ENCODE results near the gene ZSCAN20.

ZSCAN20 gene

DNA sequence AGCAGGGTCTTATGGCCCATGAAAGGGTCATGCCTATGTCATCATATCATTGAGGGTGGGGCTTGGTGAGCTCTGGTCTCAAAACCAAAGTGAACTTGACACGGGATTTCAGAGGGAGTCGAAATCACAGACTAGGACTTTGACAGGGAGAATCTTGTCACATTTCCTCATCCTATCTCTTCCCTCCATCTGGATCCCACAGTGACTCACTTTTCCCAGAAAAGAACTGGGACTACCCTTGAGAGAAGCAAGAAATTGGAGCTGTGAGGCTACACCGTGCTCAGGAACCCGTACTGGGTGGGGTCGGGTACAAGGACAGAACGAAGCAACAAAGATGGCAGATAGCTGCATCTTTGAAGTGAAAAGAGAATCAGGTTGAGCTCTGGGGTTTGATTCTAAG lies 69.5 kb downstream of the ZSCAN20 start:
- H3K4me2 ChIP-seq (ENCODE audit: low read depth, low read length, poor library complexity, severe bottlenecking) = no peak overlapping the region

More for the DNA sequence above, 69.5 kb downstream of the ZSCAN20 start:
- no peak overlapping the region for H2AFZ ChIP-seq (ENCODE audit: low read length)
- no peaks in the 10 kb centered on the region for H3K36me3 ChIP-seq (ENCODE audit: insufficient read depth, low read length)
- no peaks in the 10 kb centered on the region for H4K20me1 ChIP-seq (ENCODE audit: insufficient read depth, low read length, poor library complexity, severe bottlenecking)
- H3K9me2 ChIP-seq (replicated peaks; ENCODE audit: low read depth, low read length) = no peaks in the 10 kb centered on the region
- H3K9ac ChIP-seq (ENCODE audit: low read depth, low read length, poor library complexity, severe bottlenecking) = no peak overlapping the region
- H3K27me3 ChIP-seq (ENCODE audit: insufficient read depth, low read length, poor library complexity, severe bottlenecking) = no peaks in the 10 kb centered on the region
- H3F3A ChIP-seq (ENCODE audit: low read depth) = no peaks in the 10 kb centered on the region
- no peak for TF ChIP-seq EZH2phosphoT487 (IDR thresholded peaks at IDR 0.05; ENCODE audit: borderline replicate concordance)
- TF ChIP-seq, protein P1, sequence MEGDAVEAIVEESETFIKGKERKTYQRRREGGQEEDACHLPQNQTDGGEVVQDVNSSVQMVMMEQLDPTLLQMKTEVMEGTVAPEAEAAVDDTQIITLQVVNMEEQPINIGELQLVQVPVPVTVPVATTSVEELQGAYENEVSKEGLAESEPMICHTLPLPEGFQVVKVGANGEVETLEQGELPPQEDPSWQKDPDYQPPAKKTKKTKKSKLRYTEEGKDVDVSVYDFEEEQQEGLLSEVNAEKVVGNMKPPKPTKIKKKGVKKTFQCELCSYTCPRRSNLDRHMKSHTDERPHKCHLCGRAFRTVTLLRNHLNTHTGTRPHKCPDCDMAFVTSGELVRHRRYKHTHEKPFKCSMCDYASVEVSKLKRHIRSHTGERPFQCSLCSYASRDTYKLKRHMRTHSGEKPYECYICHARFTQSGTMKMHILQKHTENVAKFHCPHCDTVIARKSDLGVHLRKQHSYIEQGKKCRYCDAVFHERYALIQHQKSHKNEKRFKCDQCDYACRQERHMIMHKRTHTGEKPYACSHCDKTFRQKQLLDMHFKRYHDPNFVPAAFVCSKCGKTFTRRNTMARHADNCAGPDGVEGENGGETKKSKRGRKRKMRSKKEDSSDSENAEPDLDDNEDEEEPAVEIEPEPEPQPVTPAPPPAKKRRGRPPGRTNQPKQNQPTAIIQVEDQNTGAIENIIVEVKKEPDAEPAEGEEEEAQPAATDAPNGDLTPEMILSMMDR (conservative IDR thresholded peaks at IDR 0.05; ENCODE audit: low read length) = no peak
- H3K4me3 ChIP-seq (ENCODE audit: low read length, poor library complexity, severe bottlenecking) = no peak overlapping the region
- no peaks in the 10 kb centered on the region for H3K79me2 ChIP-seq (ENCODE audit: insufficient read depth, low read length)
- no peaks in the 10 kb centered on the region for H3K9me3 ChIP-seq (ENCODE audit: insufficient read depth, low read depth, low read length)
- H3K4me1 ChIP-seq (ENCODE audit: insufficient read depth, low read length, poor library complexity, severe bottlenecking) = no peaks in the 10 kb centered on the region

All from Loucy (cell line).